HG03097 (cell line): ENCODE results near the gene TERF2IP.
A peak's percentile ranks its signal among the peaks of the same experiment; 100 is the strongest.

Experiments used
- ATAC-seq: cut with Tn5 transposase; IDR thresholded peaks from one replicate; pipeline ENCODE4 v1.9.1; 2021; ENCODE audit not compliant: unreplicated experiment, low FRiP score

Gene TERF2IP

GRCh38 chr16:75632857-75633256, 14.7 kb upstream of the TERF2IP start:
- no peak for ATAC-seq

DNA sequence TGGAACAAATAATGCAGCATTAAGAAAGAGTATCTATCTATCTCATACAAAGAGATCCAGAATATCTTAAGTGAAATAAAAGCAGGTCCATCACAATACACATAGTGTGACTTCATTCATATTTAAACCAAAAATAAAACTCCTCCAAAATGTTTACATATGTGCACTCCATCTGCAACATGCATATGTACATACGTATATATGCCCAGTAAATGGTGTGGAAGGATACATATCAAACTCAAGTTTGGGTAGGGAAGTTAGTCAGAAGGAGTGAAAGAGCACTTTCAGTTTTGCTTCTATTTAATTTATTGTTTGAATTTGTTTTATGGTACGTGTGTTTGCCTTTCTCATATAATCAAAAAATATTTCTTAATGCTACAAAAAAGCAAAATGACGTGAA, 12.5 kb upstream of the TERF2IP start:
- no peak for ATAC-seq

DNA sequence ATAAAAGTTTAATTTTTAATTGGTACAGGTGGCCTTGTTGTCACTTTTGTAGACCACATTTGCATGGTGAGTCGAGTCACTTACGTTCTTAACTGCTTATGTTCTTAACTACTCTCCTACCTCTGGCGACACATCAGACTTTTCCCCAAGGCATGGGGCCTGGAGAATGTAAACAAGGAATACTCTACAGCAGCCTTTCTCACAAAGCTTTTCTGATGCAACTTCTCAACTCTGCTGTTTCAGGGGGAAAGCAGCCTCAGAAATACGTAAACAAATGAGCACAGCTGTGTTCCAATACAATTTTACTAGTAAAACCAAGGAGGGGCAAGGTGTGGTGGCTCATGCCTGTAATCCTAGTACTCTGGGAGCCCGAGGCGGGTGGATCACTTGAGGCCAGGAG, 7.0 kb upstream of the TERF2IP start:
- ATAC-seq, result no peak

- no peak for ATAC-seq
Observed at GRCh38 chr16:75644240-75645012, 3.1 kb upstream of the TERF2IP start.

DNA sequence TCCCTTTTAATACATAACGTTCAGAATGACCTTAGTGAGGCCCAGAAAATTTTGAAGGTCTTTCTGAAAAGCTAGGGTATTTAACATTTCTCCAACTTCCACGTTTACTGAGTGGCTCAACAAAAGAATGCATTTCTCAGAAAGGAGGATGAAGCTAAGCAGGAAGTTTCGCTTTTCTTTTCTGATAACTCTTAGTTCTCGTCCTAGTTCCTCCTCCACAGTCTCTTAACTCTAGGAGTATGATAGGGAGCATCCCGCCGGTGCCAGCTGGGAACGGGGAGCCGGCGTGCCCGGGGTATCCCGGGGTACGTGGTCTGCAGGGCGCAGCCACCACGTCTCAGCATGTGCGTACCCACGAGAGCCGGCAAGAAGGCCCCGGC, 471 bp upstream of the TERF2IP start:
- peak; percentile 0 for ATAC-seq

DNA sequence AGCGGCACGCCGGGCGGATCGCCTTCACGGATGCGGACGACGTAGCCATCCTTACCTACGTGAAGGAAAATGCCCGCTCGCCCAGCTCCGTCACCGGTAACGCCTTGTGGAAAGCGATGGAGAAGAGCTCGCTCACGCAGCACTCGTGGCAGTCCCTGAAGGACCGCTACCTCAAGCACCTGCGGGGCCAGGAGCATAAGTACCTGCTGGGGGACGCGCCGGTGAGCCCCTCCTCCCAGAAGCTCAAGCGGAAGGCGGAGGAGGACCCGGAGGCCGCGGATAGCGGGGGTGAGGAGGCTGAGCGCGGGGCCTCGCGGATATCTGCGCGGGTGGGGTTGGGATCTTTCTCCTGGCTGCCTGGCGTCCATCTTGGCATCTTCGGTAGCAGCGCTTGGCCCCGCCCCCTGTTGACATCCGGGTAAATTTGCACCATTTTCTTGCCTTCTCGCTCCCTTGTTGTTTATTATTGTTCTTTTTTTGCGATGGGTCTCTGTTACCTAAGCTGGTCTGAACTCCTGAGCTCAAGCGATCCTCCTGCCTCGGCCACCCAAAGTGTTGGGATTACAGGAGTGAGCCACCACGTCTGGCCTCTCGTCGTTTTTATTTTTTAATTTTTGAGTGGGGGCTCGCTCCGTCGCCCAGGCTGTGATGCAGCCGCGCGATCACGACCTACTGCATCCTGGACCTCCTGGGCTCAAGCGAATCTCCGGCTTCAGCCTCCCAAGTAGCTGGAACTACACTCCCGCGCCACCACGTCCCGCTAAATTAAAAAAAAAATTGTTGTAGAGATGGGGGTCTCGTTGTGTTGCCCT, 898 bp downstream of the TERF2IP start:
- peak; percentile 30 for ATAC-seq

DNA sequence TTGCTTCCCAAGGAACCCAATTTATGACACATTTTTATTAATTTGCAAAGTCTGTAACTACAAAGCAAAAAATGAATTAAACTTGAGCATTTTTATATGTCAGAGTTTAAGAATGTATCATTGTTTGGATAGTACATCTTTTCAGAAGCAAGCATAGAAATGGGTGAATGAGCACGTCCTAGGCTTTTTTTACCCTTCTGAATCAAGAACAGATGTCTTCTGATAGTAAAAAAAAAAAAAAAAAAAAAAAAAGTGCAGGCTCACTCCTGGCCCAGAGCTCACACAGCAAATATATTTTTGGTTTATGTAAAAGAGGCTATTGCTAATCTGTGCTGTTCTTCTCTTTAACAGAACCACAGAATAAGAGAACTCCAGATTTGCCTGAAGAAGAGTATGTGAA, 6.3 kb downstream of the TERF2IP start:
- no peak for ATAC-seq

GRCh38 chr16:75658175-75658574, 10.6 kb downstream of the TERF2IP start:
- no peak for ATAC-seq

DNA sequence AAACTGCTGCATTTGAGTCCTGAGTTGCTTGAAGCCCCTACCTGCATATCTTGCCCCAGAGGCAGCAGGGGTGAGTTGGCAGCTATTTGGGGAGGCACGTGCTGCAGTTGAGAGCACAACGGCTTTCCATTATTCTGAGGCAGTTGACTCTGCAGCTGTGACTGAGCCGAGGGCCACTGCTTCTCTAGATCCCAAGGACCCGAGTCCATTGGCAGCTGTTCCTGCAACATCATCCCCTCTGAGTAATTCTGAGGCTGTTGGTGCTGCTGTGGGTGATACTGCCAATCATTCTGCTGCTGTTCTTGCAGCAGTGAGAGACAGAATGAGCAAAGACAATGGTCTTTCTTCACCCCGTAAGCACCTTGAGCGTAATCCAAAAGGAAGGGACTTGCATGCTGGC, 12.7 kb downstream of the TERF2IP start:
- no peak for ATAC-seq

DNA sequence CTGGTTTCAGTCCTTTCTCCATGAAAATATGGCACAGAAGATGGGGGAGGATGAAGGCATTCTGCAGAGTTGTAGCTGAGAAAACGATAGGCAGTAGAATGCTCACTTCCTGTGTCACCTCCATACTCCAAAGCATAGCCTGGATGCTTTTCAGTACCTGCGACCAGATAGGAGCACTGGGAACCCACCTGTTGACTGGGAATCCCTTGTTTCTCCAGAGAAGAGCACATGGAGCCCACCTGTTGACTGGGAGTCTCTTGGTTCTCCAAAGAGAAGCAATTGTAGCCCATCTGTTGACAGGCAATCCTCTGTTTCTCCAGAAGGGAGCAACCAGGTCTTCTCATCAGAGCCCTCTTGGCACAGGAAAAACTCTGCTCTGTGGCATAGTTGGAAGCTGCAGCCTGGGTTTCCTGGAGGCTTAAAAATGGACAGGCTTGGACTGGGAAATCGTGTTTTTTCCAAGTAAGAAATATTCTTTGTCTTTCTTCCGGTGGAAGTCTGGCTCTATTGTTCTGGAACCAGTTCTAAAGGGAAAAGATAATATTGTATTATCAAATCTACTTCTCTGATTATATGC, 13.2 kb downstream of the TERF2IP start:
- no peak for ATAC-seq

- ATAC-seq, result no peak
Observed at GRCh38 chr16:75667503-75667902, 19.9 kb downstream of the TERF2IP start.

DNA sequence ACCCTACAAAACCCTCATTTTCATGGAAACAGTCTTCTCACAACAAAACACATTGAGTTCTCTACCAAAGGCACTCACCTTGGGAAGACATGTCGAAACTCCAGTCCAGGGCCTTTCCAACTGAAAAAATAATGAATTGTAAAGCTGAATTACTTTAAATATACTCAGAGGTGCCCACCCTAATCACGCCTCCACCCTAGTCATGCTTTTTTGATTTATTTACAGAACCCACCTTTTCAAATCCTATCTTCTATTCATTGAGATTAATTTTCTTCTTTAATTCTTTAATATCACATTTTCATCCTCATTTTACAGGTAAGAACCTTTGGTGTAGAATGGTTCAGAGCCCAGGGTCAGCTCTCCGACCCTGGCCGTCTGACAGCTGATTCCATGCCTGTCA, 29.3 kb downstream of the TERF2IP start, which contains the start of gene CPHXL2:
Gene CPHXL2 (minus strand): TSS at position 101 of the 400 bp plus-strand sequence. CDS start 10 bp downstream, at position 91.
- ATAC-seq, result no peak

- ATAC-seq, result no peak
Observed at GRCh38 chr16:75679366-75679765, 31.8 kb downstream of the TERF2IP start.

DNA sequence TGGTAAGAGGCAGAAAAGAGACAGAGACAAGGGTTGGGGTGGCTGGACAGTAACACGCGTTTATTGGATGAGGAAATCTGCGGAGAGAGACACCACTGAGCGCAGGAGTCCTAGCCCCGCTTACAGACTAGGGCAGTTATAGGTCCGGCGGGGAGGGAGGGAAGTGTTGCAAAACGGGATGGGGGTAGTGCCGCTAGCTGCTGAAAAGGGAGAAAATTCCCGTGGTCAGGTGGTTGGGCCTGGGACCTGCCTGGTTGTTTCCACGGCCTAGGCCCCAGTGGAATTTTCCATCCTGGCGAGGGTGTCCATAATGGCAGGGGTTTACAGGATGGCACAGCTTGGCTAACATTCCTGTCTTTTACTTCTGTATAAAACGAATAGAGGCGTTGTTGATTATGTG, 34.7 kb downstream of the TERF2IP start:
- no peak for ATAC-seq

DNA sequence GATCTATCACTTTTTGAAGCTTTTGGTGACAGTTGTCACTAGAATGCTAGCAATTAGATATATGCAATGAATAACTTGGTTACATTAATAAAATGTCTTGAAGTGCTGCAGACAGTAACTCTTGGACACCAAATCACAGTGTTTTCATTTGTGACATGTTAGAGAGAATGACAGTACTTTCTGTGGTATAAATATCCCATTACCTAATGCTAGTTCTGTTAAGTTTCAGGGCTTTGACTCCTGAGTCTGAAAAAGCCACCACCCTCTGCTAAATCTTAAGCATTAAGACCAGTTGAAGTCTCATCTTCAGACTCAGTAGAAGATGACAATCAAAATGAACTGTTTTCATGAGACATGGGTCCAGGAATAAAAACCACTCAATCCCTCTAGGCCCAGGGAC, 39.8 kb downstream of the TERF2IP start:
- no peak for ATAC-seq

- no peak for ATAC-seq
Observed at GRCh38 chr16:75695708-75696107, 48.1 kb downstream of the TERF2IP start.

GRCh38 chr16:75697571-75697970, 50.0 kb downstream of the TERF2IP start:
- no peak for ATAC-seq

GRCh38 chr16:75701361-75701760, 53.8 kb downstream of the TERF2IP start, which contains the start of gene DUXB:
TSS of gene DUXB (minus strand) at chr16:75701461. CDS start at chr16:75701418, 43 bp downstream.
- no peak for ATAC-seq

DNA sequence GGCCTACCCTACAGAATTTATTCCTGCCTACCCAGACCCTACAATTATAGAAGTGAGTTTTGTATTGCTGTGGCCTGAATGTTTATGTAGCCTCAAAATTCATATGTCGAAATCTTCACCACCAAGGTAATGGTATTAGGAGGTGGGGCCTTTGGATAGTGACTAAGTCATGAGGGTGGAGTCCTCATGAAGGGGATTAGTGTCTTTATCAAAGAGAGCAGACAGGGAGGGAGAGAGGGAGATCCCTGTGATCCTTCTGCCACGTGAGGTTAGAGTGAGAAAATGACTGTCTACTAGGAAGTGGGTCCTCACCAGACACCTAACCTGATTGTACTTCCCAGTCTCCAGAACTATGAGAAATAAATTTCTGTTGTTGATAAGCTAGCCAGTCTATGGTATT, 54.7 kb downstream of the TERF2IP start:
- ATAC-seq, result no peak

DNA sequence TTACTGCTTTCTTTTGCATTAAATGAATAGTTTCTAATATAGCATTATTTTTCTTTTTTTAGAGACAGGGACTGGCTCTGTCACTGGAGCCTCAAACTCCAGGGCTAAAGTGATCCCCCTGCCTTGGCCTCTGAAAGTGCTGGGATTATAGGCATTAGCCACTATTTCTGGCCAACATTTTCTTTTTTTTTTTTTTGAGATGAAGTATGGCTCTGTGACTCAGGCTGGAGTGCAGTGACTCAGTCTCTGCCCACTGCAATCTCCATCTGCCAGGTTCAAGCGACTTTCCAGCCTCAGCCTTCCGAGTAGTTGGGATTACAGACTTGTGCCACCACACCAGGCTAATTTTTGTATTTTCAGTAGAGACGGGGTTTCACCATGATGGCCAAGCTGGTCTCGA, 55.7 kb downstream of the TERF2IP start:
- ATAC-seq, result no peak
